Suprapubic skin (tissue), 4 donors: Measurements from ENCODE around the gene CLNS1A. TPM values are rescaled to one million over a fixed set of nuclear protein-coding genes. Genes with fewer than 3 reads are reported as not detected.

Source experiments
- DNase-seq, 2 donors: peaks; one replicate each; pipeline ENCODE4 v3.0.0-alpha.2; 2019; ENCODE audit warnings: low spot score in 2 of 2
- H3K27ac ChIP-seq: fragments of 200-600 bp; sonication (generic); one replicate; pipeline ENCODE4 v1.5.1; 2019
- H3K27me3 ChIP-seq: fragments of 200-600 bp; sonication (generic); one replicate; pipeline ENCODE4 v1.5.1; 2019
- H3K36me3 ChIP-seq: fragments of 200-600 bp; sonication (generic); one replicate; pipeline ENCODE4 v1.5.1; 2019
- H3K4me1 ChIP-seq: fragments of 200-600 bp; sonication (generic); one replicate; pipeline ENCODE4 v1.5.1; 2019
- H3K4me3 ChIP-seq: fragments of 200-600 bp; sonication (generic); one replicate; pipeline ENCODE4 v1.5.1; 2019; ENCODE audit warnings: mild to moderate bottlenecking
- H3K9me3 ChIP-seq: fragments of 200-600 bp; sonication (generic); one replicate; pipeline ENCODE4 v1.5.1; 2019
- CTCF ChIP-seq, 2 donors: fragments of 200-600 bp in 1 of 2; fragments of 450-650 bp in 1 of 2; sonication (generic) in 1 of 2; IDR thresholded peaks; one replicate each; pipeline ENCODE4 v1.5.1; 2016 to 2019; ENCODE audit warnings: antibody characterized with exemption in 2 of 2, mild to moderate bottlenecking in 1 of 2, moderate library complexity in 1 of 2
- EP300 ChIP-seq: sonication (generic); formaldehyde crosslinking; IDR thresholded peaks from one replicate; pipeline ENCODE4 v1.6.1; 2017; ENCODE audit warnings: antibody characterized with exemption
- POLR2A ChIP-seq, 2 donors: fragments of 450-650 bp; IDR thresholded peaks; one replicate each; pipeline ENCODE4 v1.6.1; 2017; ENCODE audit warnings: antibody characterized with exemption in 2 of 2, mild to moderate bottlenecking in 2 of 2, moderate library complexity in 2 of 2
- POLR2AphosphoS5 ChIP-seq, 3 donors: sonication (generic); formaldehyde crosslinking; IDR thresholded peaks; one replicate each; pipeline ENCODE4 v1.6.1; 2017; ENCODE audit warnings: antibody characterized with exemption in 3 of 3
- WGBS: methylation state at CpG from one replicate; pipeline ENCODE4 v1.1.5; 2018; 5-methylcytosine and 5-hydroxymethylcytosine counted together
- total RNA-seq, 4 donors: library from RNA; depleted of rRNA; stranded (reverse); fragments of >200 nt; gene quantifications; one replicate each; pipeline ENCODE4 v1.1.0, GENCODE V29; 2016

The CLNS1A gene
- total RNA-seq, 4 donors from 2014 or later, result 36.6 to 88.1 (median 69.2) TPM

GRCh38 chr11:77617892-77618291, 19.7 kb downstream of the CLNS1A start:
- Histone ChIP-seq H3K4me3 (no peak overlapping the region), H3K36me3 (peaks cover 76% of the 10 kb centered on the region), H3K9me3 (no peaks in the 10 kb centered on the region), H3K4me1 (no peaks in the 10 kb centered on the region), H3K27ac (no peak overlapping the region), H3K27me3 (no peaks in the 10 kb centered on the region)
- 75% methylated on average over 3 of the region's 3 CpGs for WGBS
- TF ChIP-seq POLR2A (IDR thresholded peaks at IDR 0.05) (no peak), POLR2AphosphoS5 (IDR thresholded peaks at IDR 0.05) (no peak), EP300 (no peak), CTCF (IDR thresholded peaks at IDR 0.05) (no peak)
- no peak for DNase-seq

GRCh38 chr11:77611921-77612320, 25.7 kb downstream of the CLNS1A start:
- no peak overlapping the region for H3K27ac ChIP-seq
- H3K36me3 ChIP-seq, result peaks cover 76% of the 10 kb centered on the region
- no peaks in the 10 kb centered on the region for H3K9me3 ChIP-seq
- no peak for DNase-seq
- H3K4me3 ChIP-seq, result no peak overlapping the region
- TF ChIP-seq POLR2A (IDR thresholded peaks at IDR 0.05) (no peak), EP300 (no peak), POLR2AphosphoS5 (IDR thresholded peaks at IDR 0.05) (no peak), CTCF (IDR thresholded peaks at IDR 0.05) (no peak)
- no peaks in the 10 kb centered on the region for H3K27me3 ChIP-seq
- H3K4me1 ChIP-seq, result no peaks in the 10 kb centered on the region

GRCh38 chr11:77609234-77609633, 28.4 kb downstream of the CLNS1A start:
- no peak for DNase-seq
- Histone ChIP-seq H3K4me3 (no peak overlapping the region), H3K27ac (no peak overlapping the region), H3K4me1 (no peaks in the 10 kb centered on the region), H3K27me3 (no peaks in the 10 kb centered on the region), H3K36me3 (peaks cover 61% of the 10 kb centered on the region), H3K9me3 (no peaks in the 10 kb centered on the region)
- no peak for TF ChIP-seq POLR2AphosphoS5 (IDR thresholded peaks at IDR 0.05)
- TF ChIP-seq CTCF (IDR thresholded peaks at IDR 0.05), result no peak
- TF ChIP-seq EP300, result no peak
- TF ChIP-seq POLR2A (IDR thresholded peaks at IDR 0.05), result no peak
- 71% methylated on average over 1 of the region's 1 CpG for whole genome bisulfite sequencing

GRCh38 chr11:77604281-77604680, 33.3 kb downstream of the CLNS1A start:
- peaks cover 27% of the 10 kb centered on the region for H3K36me3 ChIP-seq
- H3K27ac ChIP-seq, result no peak overlapping the region
- no peaks in the 10 kb centered on the region for H3K4me1 ChIP-seq
- H3K9me3 ChIP-seq, result no peaks in the 10 kb centered on the region
- no peak for DNase-seq
- no peaks in the 10 kb centered on the region for H3K27me3 ChIP-seq
- WGBS, result 95% methylated on average over 2 of the region's 2 CpGs
- no peak for TF ChIP-seq CTCF (IDR thresholded peaks at IDR 0.05)
- TF ChIP-seq EP300, result no peak
- TF ChIP-seq POLR2AphosphoS5 (IDR thresholded peaks at IDR 0.05), result no peak
- no peak for TF ChIP-seq POLR2A (IDR thresholded peaks at IDR 0.05)
- H3K4me3 ChIP-seq, result no peak overlapping the region

- H3K27me3 ChIP-seq, result no peaks in the 10 kb centered on the region
- WGBS, result 91% methylated on average over 3 of the region's 3 CpGs
These were observed 35.1 kb downstream of the CLNS1A start for GRCh38 chr11:77602381-77603088.

More at GRCh38 chr11:77602381-77603088, 35.1 kb downstream of the CLNS1A start:
- no peak overlapping the region for H3K4me3 ChIP-seq
- no peak for TF ChIP-seq EP300
- no peak for TF ChIP-seq POLR2A (IDR thresholded peaks at IDR 0.05)
- TF ChIP-seq CTCF (IDR thresholded peaks at IDR 0.05), result no peak
- TF ChIP-seq POLR2AphosphoS5 (IDR thresholded peaks at IDR 0.05), result no peak
- no peak overlapping the region for H3K27ac ChIP-seq
- H3K4me1 ChIP-seq, result no peaks in the 10 kb centered on the region
- H3K36me3 ChIP-seq, result peaks cover 12% of the 10 kb centered on the region
- no peak for DNase-seq
- H3K9me3 ChIP-seq, result no peaks in the 10 kb centered on the region
